ENCODE data around the gene TIMP3.

The TIMP3 gene

GRCh38 chr22:32800994-32801536 lies 440 bp upstream of the TIMP3 start:
- H3K9me3 ChIP-seq (ENCODE audit: control insufficient read depth, low read length), result no peaks in the 10 kb centered on the region
- peaks cover 46% of the 10 kb centered on the region for H3K4me1 ChIP-seq (ENCODE audit: control insufficient read depth, insufficient read depth, low read length)
- H3K36me3 ChIP-seq (ENCODE audit: control insufficient read depth, insufficient read depth, low read length, severe bottlenecking), result peaks cover 6% of the 10 kb centered on the region
- H3K27me3 ChIP-seq (replicated peaks; ENCODE audit: control insufficient read depth, insufficient read depth, low read length), result no peaks in the 10 kb centered on the region
- peak overlapping the region; percentile 76 for H3K4me3 ChIP-seq (ENCODE audit: low read length)
- peak overlapping the region; percentile 84 for H3K9ac ChIP-seq (ENCODE audit: low read length)
- DNase-seq (ENCODE audit: low read depth), result peak; percentile 36

- Histone ChIP-seq H3K4me3 (ENCODE audit: low read length) (peak overlapping the region; percentile 82), H3K4me1 (ENCODE audit: control insufficient read depth, insufficient read depth, low read length) (peaks cover 40% of the 10 kb centered on the region), H3K9me3 (ENCODE audit: control insufficient read depth, low read length) (no peaks in the 10 kb centered on the region), H3K9ac (ENCODE audit: low read length) (peak overlapping the region; percentile 93), H3K36me3 (ENCODE audit: control insufficient read depth, insufficient read depth, low read length, severe bottlenecking) (peaks cover 6% of the 10 kb centered on the region), H3K27me3 (replicated peaks; ENCODE audit: control insufficient read depth, insufficient read depth, low read length) (no peaks in the 10 kb centered on the region)
- DNase-seq (ENCODE audit: low read depth), result peak; percentile 40
Observed at GRCh38 chr22:32802237-32802765, 796 bp downstream of the TIMP3 start.

- Histone ChIP-seq H3K9ac (ENCODE audit: low read length) (peak overlapping the region; percentile 93), H3K4me1 (ENCODE audit: control insufficient read depth, insufficient read depth, low read length) (peaks cover 44% of the 10 kb centered on the region), H3K9me3 (ENCODE audit: control insufficient read depth, low read length) (no peaks in the 10 kb centered on the region), H3K27me3 (replicated peaks; ENCODE audit: control insufficient read depth, insufficient read depth, low read length) (no peaks in the 10 kb centered on the region), H3K36me3 (ENCODE audit: control insufficient read depth, insufficient read depth, low read length, severe bottlenecking) (peaks cover 11% of the 10 kb centered on the region), H3K4me3 (ENCODE audit: low read length) (peak overlapping the region; percentile 82)
- DNase-seq (ENCODE audit: low read depth), result peak; percentile 57
Observed at GRCh38 chr22:32803020-32803737, 1.7 kb downstream of the TIMP3 start.

- H3K27me3 ChIP-seq (replicated peaks; ENCODE audit: control insufficient read depth, insufficient read depth, low read length), result no peaks in the 10 kb centered on the region
- H3K4me1 ChIP-seq (ENCODE audit: control insufficient read depth, insufficient read depth, low read length), result peaks cover 51% of the 10 kb centered on the region
- peak overlapping the region; percentile 82 for H3K4me3 ChIP-seq (ENCODE audit: low read length)
- peaks cover 18% of the 10 kb centered on the region for H3K36me3 ChIP-seq (ENCODE audit: control insufficient read depth, insufficient read depth, low read length, severe bottlenecking)
- H3K9me3 ChIP-seq (ENCODE audit: control insufficient read depth, low read length), result no peaks in the 10 kb centered on the region
- DNase-seq (ENCODE audit: low read depth), result peak; percentile 68
- H3K9ac ChIP-seq (ENCODE audit: low read length), result peak overlapping the region; percentile 93
Observed at GRCh38 chr22:32803738-32804435, 2.4 kb downstream of the TIMP3 start.

GRCh38 chr22:32804531-32805360 lies 3.2 kb downstream of the TIMP3 start:
- Histone ChIP-seq H3K27me3 (replicated peaks; ENCODE audit: control insufficient read depth, insufficient read depth, low read length) (no peaks in the 10 kb centered on the region), H3K4me3 (ENCODE audit: low read length) (peak overlapping the region; percentile 82), H3K9me3 (ENCODE audit: control insufficient read depth, low read length) (no peaks in the 10 kb centered on the region)

GRCh38 chr22:32805361-32805881 lies 3.9 kb downstream of the TIMP3 start:
- Histone ChIP-seq H3K4me3 (ENCODE audit: low read length) (peak overlapping the region; percentile 82), H3K4me1 (ENCODE audit: control insufficient read depth, insufficient read depth, low read length) (peaks cover 53% of the 10 kb centered on the region), H3K36me3 (ENCODE audit: control insufficient read depth, insufficient read depth, low read length, severe bottlenecking) (peaks cover 26% of the 10 kb centered on the region), H3K9ac (ENCODE audit: low read length) (peak overlapping the region; percentile 93), H3K27me3 (replicated peaks; ENCODE audit: control insufficient read depth, insufficient read depth, low read length) (no peaks in the 10 kb centered on the region), H3K9me3 (ENCODE audit: control insufficient read depth, low read length) (no peaks in the 10 kb centered on the region)
- DNase-seq (ENCODE audit: low read depth), result no peak

More at GRCh38 chr22:32804531-32805360, 3.2 kb downstream of the TIMP3 start:
- Histone ChIP-seq H3K4me1 (ENCODE audit: control insufficient read depth, insufficient read depth, low read length) (peaks cover 56% of the 10 kb centered on the region), H3K36me3 (ENCODE audit: control insufficient read depth, insufficient read depth, low read length, severe bottlenecking) (peaks cover 21% of the 10 kb centered on the region), H3K9ac (ENCODE audit: low read length) (peak overlapping the region; percentile 93)
- DNase-seq (ENCODE audit: low read depth), result no peak

- peaks cover 45% of the 10 kb centered on the region for H3K4me1 ChIP-seq (ENCODE audit: control insufficient read depth, insufficient read depth, low read length)
- no peak overlapping the region for H3K9ac ChIP-seq (ENCODE audit: low read length)
- no peaks in the 10 kb centered on the region for H3K9me3 ChIP-seq (ENCODE audit: control insufficient read depth, low read length)
- no peak for DNase-seq (ENCODE audit: low read depth)
- H3K36me3 ChIP-seq (ENCODE audit: control insufficient read depth, insufficient read depth, low read length, severe bottlenecking), result peaks cover 31% of the 10 kb centered on the region
- H3K27me3 ChIP-seq (replicated peaks; ENCODE audit: control insufficient read depth, insufficient read depth, low read length), result no peaks in the 10 kb centered on the region
- peak overlapping the region; percentile 82 for H3K4me3 ChIP-seq (ENCODE audit: low read length)
Observed at GRCh38 chr22:32806296-32806695, 4.8 kb downstream of the TIMP3 start.

GRCh38 chr22:32808038-32808445 lies 6.5 kb downstream of the TIMP3 start:
- Histone ChIP-seq H3K27me3 (replicated peaks; ENCODE audit: control insufficient read depth, insufficient read depth, low read length) (no peaks in the 10 kb centered on the region), H3K4me1 (ENCODE audit: control insufficient read depth, insufficient read depth, low read length) (peaks cover 45% of the 10 kb centered on the region), H3K9ac (ENCODE audit: low read length) (peak overlapping the region; percentile 10), H3K9me3 (ENCODE audit: control insufficient read depth, low read length) (no peaks in the 10 kb centered on the region), H3K36me3 (ENCODE audit: control insufficient read depth, insufficient read depth, low read length, severe bottlenecking) (peaks cover 33% of the 10 kb centered on the region), H3K4me3 (ENCODE audit: low read length) (peak overlapping the region; percentile 14)
- no peak for DNase-seq (ENCODE audit: low read depth)

- Histone ChIP-seq H3K9me3 (ENCODE audit: control insufficient read depth, low read length) (no peaks in the 10 kb centered on the region), H3K9ac (ENCODE audit: low read length) (no peak overlapping the region), H3K4me1 (ENCODE audit: control insufficient read depth, insufficient read depth, low read length) (peaks cover 37% of the 10 kb centered on the region), H3K4me3 (ENCODE audit: low read length) (no peak overlapping the region), H3K27me3 (replicated peaks; ENCODE audit: control insufficient read depth, insufficient read depth, low read length) (no peaks in the 10 kb centered on the region), H3K36me3 (ENCODE audit: control insufficient read depth, insufficient read depth, low read length, severe bottlenecking) (peaks cover 35% of the 10 kb centered on the region)
- no peak for DNase-seq (ENCODE audit: low read depth)
Observed at GRCh38 chr22:32809786-32810554, 8.5 kb downstream of the TIMP3 start.

GRCh38 chr22:32810555-32811133 lies 9.1 kb downstream of the TIMP3 start:
- DNase-seq (ENCODE audit: low read depth), result peak; percentile 63
- H3K4me1 ChIP-seq (ENCODE audit: control insufficient read depth, insufficient read depth, low read length), result peaks cover 30% of the 10 kb centered on the region

More at GRCh38 chr22:32810555-32811133, 9.1 kb downstream of the TIMP3 start:
- Histone ChIP-seq H3K9me3 (ENCODE audit: control insufficient read depth, low read length) (no peaks in the 10 kb centered on the region), H3K4me3 (ENCODE audit: low read length) (no peak overlapping the region), H3K27me3 (replicated peaks; ENCODE audit: control insufficient read depth, insufficient read depth, low read length) (no peaks in the 10 kb centered on the region), H3K36me3 (ENCODE audit: control insufficient read depth, insufficient read depth, low read length, severe bottlenecking) (peaks cover 35% of the 10 kb centered on the region), H3K9ac (ENCODE audit: low read length) (no peak overlapping the region)

Measured in adipocyte (in vitro differentiated cells).